H1 (cell line): Measurements from ENCODE around the gene ARHGEF28. TPM values are rescaled to one million over a fixed set of nuclear protein-coding genes. Genes with fewer than 3 reads are reported as not detected.

Source experiments
- CTCF ChIA-PET: fragments of 300-600 bp; sonication (Branson Sonifier 250); formaldehyde crosslinking; loops from one replicate; lab custom pipeline; 2021; ENCODE audit not compliant: partially characterized antibody; lab: Charles Lee
- POLR2A ChIA-PET: fragments of 300-600 bp; sonication (Branson Sonifier 250); formaldehyde crosslinking; loops from one replicate; lab custom pipeline; 2021; ENCODE audit warnings: inconsistent platforms; ENCODE audit not compliant: partially characterized antibody; lab: Charles Lee
- DNase-seq, 2 experiments: peaks; one replicate each; pipeline versions ENCODE4 v3.0.0 to v3.0.0-alpha.2; 2010 to 2022; ENCODE audit warnings: low spot score in 2 of 2, low read depth in 1 of 2, mixed read lengths in 1 of 2
- FAIRE-seq: peaks from 2 replicates; lab custom pipeline; 2011; peaks lifted over from hg19 to GRCh38; lab: Jason Lieb, UNC
- H2AFZ ChIP-seq: 2 replicates; pipeline ENCODE4 v1.8.1; 2012; ENCODE audit warnings: low read length, inconsistent platforms
- H2AK5ac ChIP-seq: 2 replicates; pipeline ENCODE4 v1.6.1; 2013; ENCODE audit warnings: low read depth, low read length
- H2BK120ac ChIP-seq: replicated peaks from 2 replicates; pipeline ENCODE3; 2013; ENCODE audit warnings: low read depth, low read length, inconsistent platforms
- H2BK12ac ChIP-seq: 2 replicates; pipeline ENCODE4 v1.6.1; 2013; ENCODE audit warnings: low read depth, low read length
- H2BK15ac ChIP-seq: 2 replicates; pipeline ENCODE4 v1.6.1; 2013; ENCODE audit warnings: low read length
- H2BK20ac ChIP-seq: 2 replicates; pipeline ENCODE4 v1.6.1; 2013; ENCODE audit warnings: low read length
- H2BK5ac ChIP-seq: 2 replicates; pipeline ENCODE4 v1.6.1; 2013; ENCODE audit warnings: low read depth, low read length
- H3K14ac ChIP-seq: 2 replicates; pipeline ENCODE4 v1.6.1; 2013; ENCODE audit warnings: inconsistent platforms; ENCODE audit not compliant: insufficient read length
- H3K18ac ChIP-seq: 2 replicates; pipeline ENCODE4 v1.6.1; 2013; ENCODE audit warnings: low read length; ENCODE audit errors: extremely low read depth
- H3K23ac ChIP-seq: 2 replicates; pipeline ENCODE4 v1.6.1; 2013; ENCODE audit warnings: inconsistent platforms; ENCODE audit not compliant: insufficient read length
- H3K23me2 ChIP-seq: 2 replicates; pipeline ENCODE4 v1.6.1; 2013; ENCODE audit warnings: low read depth, low read length
- H3K27ac ChIP-seq: 2 replicates; pipeline ENCODE4 v1.6.1; 2011; ENCODE audit warnings: low read depth, low read length, inconsistent platforms
- H3K27me3 ChIP-seq, 4 experiments: replicated peaks in 1 of 4; 1 replicate in 1 of 4; 2 replicates in 3 of 4; pipeline versions ENCODE4 v1.6.1 to v1.8.1; 2011 to 2013; ENCODE audit warnings: low read length in 3 of 4, mild to moderate bottlenecking in 3 of 4, inconsistent platforms in 2 of 4, mixed read lengths in 2 of 4, moderate library complexity in 1 of 4; ENCODE audit not compliant: control insufficient read depth in 3 of 4, insufficient read depth in 3 of 4; ENCODE audit errors: extremely low read depth in 1 of 4
- H3K36me3 ChIP-seq, 4 experiments: 2 replicates each; pipeline versions ENCODE4 v1.6.1 to v1.8.1; 2011 to 2013; ENCODE audit warnings: mild to moderate bottlenecking in 4 of 4, low read length in 3 of 4, moderate library complexity in 2 of 4, control low read depth in 1 of 4, inconsistent platforms in 1 of 4; ENCODE audit not compliant: insufficient read depth in 4 of 4, control insufficient read depth in 2 of 4
- H3K4ac ChIP-seq: replicated peaks from 2 replicates; pipeline ENCODE3; 2013; ENCODE audit warnings: low read length, low read depth, mixed read lengths, inconsistent platforms; ENCODE audit not compliant: insufficient read length
- H3K4me1 ChIP-seq, 4 experiments: replicated peaks in 1 of 4; 1 replicate in 1 of 4; 2 replicates in 3 of 4; pipeline versions ENCODE4 v1.6.1 to v1.8.1; 2011 to 2013; ENCODE audit warnings: low read length in 3 of 4, inconsistent platforms in 2 of 4, mixed read lengths in 1 of 4; ENCODE audit not compliant: insufficient read depth in 4 of 4, control insufficient read depth in 3 of 4
- H3K4me2 ChIP-seq, 2 experiments: 2 replicates each; pipeline versions ENCODE4 v1.6.1 to v1.8.1; 2011 to 2013; ENCODE audit warnings: low read depth in 2 of 2, low read length in 2 of 2, control low read depth in 1 of 2, inconsistent platforms in 1 of 2, mild to moderate bottlenecking in 1 of 2; ENCODE audit not compliant: insufficient read depth in 1 of 2
- H3K4me3 ChIP-seq, 4 experiments: fragments of 200-600, 300-600 bp in 1 of 4; sonication (generic), shearing (Covaris generic), sonication (Bioruptor Twin) in 1 of 4; 2 replicates each; pipeline versions ENCODE4 v1.5.1 to v1.8.1; 2011 to 2016; ENCODE audit warnings: low read length in 4 of 4, low read depth in 3 of 4, control low read depth in 2 of 4, inconsistent platforms in 2 of 4, mild to moderate bottlenecking in 2 of 4, mixed read lengths in 1 of 4, moderate library complexity in 1 of 4; ENCODE audit not compliant: insufficient read depth in 2 of 4; ENCODE audit errors: extremely low read depth in 1 of 4
- H3K56ac ChIP-seq: replicated peaks from 2 replicates; pipeline ENCODE3; 2013; ENCODE audit warnings: low read depth, mild to moderate bottlenecking, mixed read lengths, low read length, inconsistent platforms; ENCODE audit not compliant: insufficient read length
- H3K79me1 ChIP-seq: 2 replicates; pipeline ENCODE4 v1.6.1; 2013; ENCODE audit warnings: low read depth, low read length, control low read depth
- H3K79me2 ChIP-seq, 2 experiments: 2 replicates each; pipeline versions ENCODE4 v1.6.1 to v1.8.1; 2012 to 2013; ENCODE audit warnings: low read length in 2 of 2, mild to moderate bottlenecking in 2 of 2, inconsistent platforms in 1 of 2; ENCODE audit not compliant: insufficient read depth in 2 of 2, control insufficient read depth in 1 of 2
- H3K9ac ChIP-seq, 4 experiments: replicated peaks in 1 of 4; 1 replicate in 1 of 4; 2 replicates in 3 of 4; pipeline versions ENCODE4 v1.6.1 to v1.8.1; 2011 to 2013; ENCODE audit warnings: low read depth in 3 of 4, low read length in 3 of 4, control low read depth in 2 of 4, mild to moderate bottlenecking in 2 of 4, moderate library complexity in 2 of 4, inconsistent platforms in 1 of 4; ENCODE audit errors: extremely low read depth in 1 of 4
- H3K9me3 ChIP-seq, 2 experiments: 2 replicates each; pipeline versions ENCODE4 v1.6.1 to v1.8.1; 2012 to 2013; ENCODE audit warnings: mild to moderate bottlenecking in 2 of 2, moderate library complexity in 2 of 2, control low read depth in 1 of 2, inconsistent platforms in 1 of 2, low read depth in 1 of 2, low read length in 1 of 2, mixed read lengths in 1 of 2; ENCODE audit not compliant: insufficient read depth in 2 of 2
- H4K20me1 ChIP-seq, 2 experiments: replicated peaks in 1 of 2; 2 replicates each; pipeline versions ENCODE3 to v1.8.1; 2011 to 2013; ENCODE audit warnings: inconsistent platforms in 2 of 2, low read length in 2 of 2, mild to moderate bottlenecking in 1 of 2; ENCODE audit not compliant: insufficient read depth in 2 of 2, control insufficient read depth in 1 of 2
- H4K5ac ChIP-seq: 2 replicates; pipeline ENCODE4 v1.6.1; 2013; ENCODE audit warnings: low read length, low read depth, mixed read lengths, inconsistent platforms; ENCODE audit not compliant: insufficient read length
- H4K8ac ChIP-seq: 2 replicates; pipeline ENCODE4 v1.8.0; 2013; ENCODE audit warnings: mild to moderate bottlenecking, moderate library complexity, low read length, inconsistent platforms; ENCODE audit not compliant: insufficient read depth; ENCODE audit errors: extremely low read depth
- H4K91ac ChIP-seq: replicated peaks from 2 replicates; pipeline ENCODE3; 2013; ENCODE audit warnings: low read length, mixed read lengths, inconsistent platforms; ENCODE audit not compliant: insufficient read length
- CBX5 ChIP-seq: fragments of 300-800, 300-1000 bp; sonication (generic); IDR thresholded peaks from 2 replicates; pipeline ENCODE4 v1.7.1; 2016; ENCODE audit warnings: antibody characterized with exemption, low read length, low read depth
- CEBPB ChIP-seq: IDR thresholded peaks from 2 replicates; pipeline ENCODE4 v1.6.1; 2012; ENCODE audit warnings: low read depth, low read length
- CHD2 ChIP-seq: IDR thresholded peaks from 2 replicates; pipeline ENCODE4 v1.6.1; 2012; ENCODE audit warnings: low read length, improper control_type of control experiment
- POLR2AphosphoS5 ChIP-seq: IDR thresholded peaks from 2 replicates; pipeline ENCODE4 v1.6.1; 2011; ENCODE audit warnings: low read depth, low read length
- RFX5 ChIP-seq: IDR thresholded peaks from 2 replicates; pipeline ENCODE4 v1.6.1; 2011; ENCODE audit warnings: low read depth, low read length, improper control_type of control experiment, borderline replicate concordance
- SAP30 ChIP-seq: fragments of 300-600 bp; sonication (generic); IDR thresholded peaks from 2 replicates; pipeline ENCODE4 v1.7.1; 2012; ENCODE audit warnings: low read length, moderate library complexity, mild to moderate bottlenecking, inconsistent platforms; ENCODE audit not compliant: insufficient read depth, insufficient replicate concordance
- SIX5 ChIP-seq: IDR thresholded peaks from 2 replicates; pipeline ENCODE4 v1.6.1; 2011; ENCODE audit warnings: mild to moderate bottlenecking, low read depth, low read length
- WGBS, 2 experiments: shearing (Covaris generic) in 1 of 2; methylation state at CpG; one replicate each; pipeline versions ENCODE4 v1.1.6 to v1.1.7; 2013 to 2015; ENCODE audit warnings: low lambda C conversion rate in 2 of 2, mixed read lengths in 2 of 2, inconsistent platforms in 1 of 2, low coverage in 1 of 2, missing lambda C conversion rate in 1 of 2; ENCODE audit not compliant: insufficient replicate concordance in 2 of 2, insufficient coverage in 1 of 2, insufficient read length in 1 of 2; ENCODE audit errors: extremely low coverage in 1 of 2, missing lambda C conversion rate in 1 of 2; 5-methylcytosine and 5-hydroxymethylcytosine counted together
- polyA plus RNA-seq, 7 experiments: library from polyadenylated mRNA; depleted of rRNA in 3 of 7; stranded (reverse) in 5 of 7; unstranded in 2 of 7; fragments of >200 nt in 5 of 7; fragments of 200-250 nt in 2 of 7; gene quantifications; 1 replicate in 5 of 7; 2 replicates in 1 of 7; 4 replicates in 1 of 7; pipeline versions ENCODE4 v1.2.1 to v1.2.3, GENCODE V29; 2011 to 2013; ENCODE audit warnings: missing spikeins in 2 of 7, mixed read lengths in 2 of 7
- total RNA-seq: library from RNA; stranded (reverse); fragmentation: NEBNext Ultra II Directional; extraction: Animal tissue kit (Norgen Biotek cat#: 25700); gene quantifications from 2 replicates; pipeline ENCODE4 v1.2.1, GENCODE V29; 2021
- TF ChIP-seq, protein P1 (sequence below): IDR thresholded peaks from 2 replicates; pipeline ENCODE4 v1.6.1; 2011; ENCODE audit warnings: low read depth, mild to moderate bottlenecking, low read length; ENCODE audit not compliant: insufficient read depth
- TF ChIP-seq, protein P2 (sequence below): IDR thresholded peaks from 2 replicates; pipeline ENCODE4 v1.6.1; 2012; ENCODE audit warnings: low read length, inconsistent platforms
- TF ChIP-seq, protein P3 (sequence below): IDR thresholded peaks from 2 replicates; pipeline ENCODE4 v1.6.1; 2012; ENCODE audit warnings: inconsistent platforms

ARHGEF28 gene
- total and polyA plus RNA-seq, 2 of the 8 experiments (the other 6 are each of a cell fraction or from before 2014, with no cell fraction given): 0.33 to 1.0 TPM

DNA sequence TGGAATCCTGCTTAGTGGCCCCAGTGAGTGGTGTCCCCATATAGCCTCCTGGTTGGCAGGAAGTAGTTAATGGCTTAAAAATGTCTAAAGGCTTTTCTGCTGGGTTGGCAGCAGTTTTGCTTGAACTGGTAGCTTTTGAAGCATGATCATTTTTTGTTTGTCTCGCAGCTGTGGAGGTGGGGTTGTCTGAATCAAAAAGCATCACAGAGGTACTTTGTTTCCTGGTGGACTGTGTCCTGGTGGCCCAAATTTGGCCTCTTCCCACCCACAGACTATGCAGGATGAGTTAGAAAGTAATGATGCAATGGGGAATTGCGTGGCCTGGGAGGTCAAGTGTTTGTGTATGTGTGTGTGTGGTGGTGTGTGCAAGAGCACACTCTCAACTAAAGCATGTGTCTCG is 322.7 kb downstream of the ARHGEF28 start:
- Histone ChIP-seq H2BK20ac (no peak overlapping the region), H3K23me2 (no peaks in the 10 kb centered on the region), H3K27me3 (no peaks in the 10 kb centered on the region), H3K9me3 (no peaks in the 10 kb centered on the region), H2BK120ac (no peak overlapping the region), H4K5ac (no peak overlapping the region), H2BK12ac (no peak overlapping the region), H4K8ac (no peak overlapping the region), H3K79me1 (no peaks in the 10 kb centered on the region), H2BK15ac (no peak overlapping the region), H3K4me1 (no peaks in the 10 kb centered on the region), H3K23ac (no peak overlapping the region), H3K27ac (no peak overlapping the region), H3K14ac (no peak overlapping the region), H4K20me1 (no peaks in the 10 kb centered on the region), H3K4me2 (no peak overlapping the region), H3K9ac (no peak overlapping the region), H2AK5ac (no peak overlapping the region), H3K4me3 (no peak overlapping the region), H2AFZ (0 out of 2 replicates have a peak overlapping the region, but pooled peaks have one; percentile 50), H3K4ac (no peak overlapping the region), H3K18ac (no peak overlapping the region), H4K91ac (no peak overlapping the region), H3K79me2 (no peaks in the 10 kb centered on the region), H2BK5ac (no peak overlapping the region), H3K56ac (no peak overlapping the region), H3K36me3 (no peaks in the 10 kb centered on the region)
- FAIRE-seq (no peak), DNase-seq (no peak)
- POLR2A ChIA-PET: no interaction called here
- CTCF ChIA-PET: no interaction called here
- TF ChIP-seq POLR2AphosphoS5 (no peak), RFX5 (no peak), CEBPB (no peak), SIX5 (no peak), SAP30 (no peak), CBX5 (no peak), CHD2 (no peak)
- TF ChIP-seq, protein P1, sequence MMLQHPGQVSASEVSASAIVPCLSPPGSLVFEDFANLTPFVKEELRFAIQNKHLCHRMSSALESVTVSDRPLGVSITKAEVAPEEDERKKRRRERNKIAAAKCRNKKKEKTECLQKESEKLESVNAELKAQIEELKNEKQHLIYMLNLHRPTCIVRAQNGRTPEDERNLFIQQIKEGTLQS: no peak
- TF ChIP-seq, protein P2, sequence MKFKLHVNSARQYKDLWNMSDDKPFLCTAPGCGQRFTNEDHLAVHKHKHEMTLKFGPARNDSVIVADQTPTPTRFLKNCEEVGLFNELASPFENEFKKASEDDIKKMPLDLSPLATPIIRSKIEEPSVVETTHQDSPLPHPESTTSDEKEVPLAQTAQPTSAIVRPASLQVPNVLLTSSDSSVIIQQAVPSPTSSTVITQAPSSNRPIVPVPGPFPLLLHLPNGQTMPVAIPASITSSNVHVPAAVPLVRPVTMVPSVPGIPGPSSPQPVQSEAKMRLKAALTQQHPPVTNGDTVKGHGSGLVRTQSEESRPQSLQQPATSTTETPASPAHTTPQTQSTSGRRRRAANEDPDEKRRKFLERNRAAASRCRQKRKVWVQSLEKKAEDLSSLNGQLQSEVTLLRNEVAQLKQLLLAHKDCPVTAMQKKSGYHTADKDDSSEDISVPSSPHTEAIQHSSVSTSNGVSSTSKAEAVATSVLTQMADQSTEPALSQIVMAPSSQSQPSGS: no peak
- TF ChIP-seq, protein P3, sequence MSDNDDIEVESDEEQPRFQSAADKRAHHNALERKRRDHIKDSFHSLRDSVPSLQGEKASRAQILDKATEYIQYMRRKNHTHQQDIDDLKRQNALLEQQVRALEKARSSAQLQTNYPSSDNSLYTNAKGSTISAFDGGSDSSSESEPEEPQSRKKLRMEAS: no peak
- 97% methylated on average over 3 of the region's 3 CpGs; no CpG with 5 or more reads in 1 of the 2 experiments for WGBS, 2 experiments
